A549 treated with Mapracorat at 1 μM for 4 hours (cell line): ENCODE results near the gene STX8. TPM values are rescaled to one million over a fixed set of nuclear protein-coding genes. Genes with fewer than 3 reads are reported as not detected.

Experiments used
- total RNA-seq: library from RNA; stranded (reverse); fragments of 200-300 nt; extraction: Qiagen RNA extraction; gene quantifications from 5 replicates; pipeline ENCODE4 v1.2.3, GENCODE V29; 2022

The STX8 gene, protein sequence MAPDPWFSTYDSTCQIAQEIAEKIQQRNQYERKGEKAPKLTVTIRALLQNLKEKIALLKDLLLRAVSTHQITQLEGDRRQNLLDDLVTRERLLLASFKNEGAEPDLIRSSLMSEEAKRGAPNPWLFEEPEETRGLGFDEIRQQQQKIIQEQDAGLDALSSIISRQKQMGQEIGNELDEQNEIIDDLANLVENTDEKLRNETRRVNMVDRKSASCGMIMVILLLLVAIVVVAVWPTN
- total RNA-seq: 56.4 to 80.8 TPM (median 62.8 TPM) in 5 replicates

DNA sequence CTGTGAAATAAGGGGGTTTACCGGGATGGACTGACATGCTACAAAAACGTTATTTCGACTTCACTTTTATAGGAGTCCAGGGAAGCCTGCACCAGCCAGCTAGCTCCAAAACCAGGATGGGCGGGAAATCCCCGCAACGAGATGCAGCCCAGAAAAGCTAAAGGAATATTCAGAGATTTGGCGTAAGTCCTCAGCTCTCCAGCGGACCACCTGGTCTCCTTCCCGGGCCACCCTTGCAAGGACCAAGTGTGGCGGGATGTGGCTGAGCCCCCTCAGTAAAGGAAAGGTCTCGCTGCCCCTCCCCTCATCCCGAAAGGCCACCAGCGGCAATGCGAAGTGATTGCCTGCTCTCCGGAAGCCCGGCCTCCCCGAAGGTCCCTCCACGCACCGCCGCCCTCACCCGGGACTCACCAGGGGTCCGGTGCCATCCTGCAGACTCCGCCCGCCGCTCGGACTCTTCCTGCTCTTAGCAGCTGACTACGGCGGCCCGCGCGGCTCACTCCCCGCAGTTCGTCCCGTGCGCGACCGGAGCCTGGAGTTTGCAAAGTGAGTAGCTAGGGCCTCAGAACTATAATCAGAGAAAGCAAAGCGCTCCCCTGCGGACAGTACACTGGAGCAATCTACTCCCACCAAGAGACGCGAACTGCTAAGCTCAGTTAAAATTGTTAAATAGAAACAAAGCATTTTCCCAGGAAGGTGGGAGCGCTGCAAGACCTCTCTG, at the start of gene STX8:
Gene STX8, minus strand, starts transcription at position 440 of the 721 bp plus-strand sequence. Its CDS starts 12 bp downstream, at position 428.

DNA sequence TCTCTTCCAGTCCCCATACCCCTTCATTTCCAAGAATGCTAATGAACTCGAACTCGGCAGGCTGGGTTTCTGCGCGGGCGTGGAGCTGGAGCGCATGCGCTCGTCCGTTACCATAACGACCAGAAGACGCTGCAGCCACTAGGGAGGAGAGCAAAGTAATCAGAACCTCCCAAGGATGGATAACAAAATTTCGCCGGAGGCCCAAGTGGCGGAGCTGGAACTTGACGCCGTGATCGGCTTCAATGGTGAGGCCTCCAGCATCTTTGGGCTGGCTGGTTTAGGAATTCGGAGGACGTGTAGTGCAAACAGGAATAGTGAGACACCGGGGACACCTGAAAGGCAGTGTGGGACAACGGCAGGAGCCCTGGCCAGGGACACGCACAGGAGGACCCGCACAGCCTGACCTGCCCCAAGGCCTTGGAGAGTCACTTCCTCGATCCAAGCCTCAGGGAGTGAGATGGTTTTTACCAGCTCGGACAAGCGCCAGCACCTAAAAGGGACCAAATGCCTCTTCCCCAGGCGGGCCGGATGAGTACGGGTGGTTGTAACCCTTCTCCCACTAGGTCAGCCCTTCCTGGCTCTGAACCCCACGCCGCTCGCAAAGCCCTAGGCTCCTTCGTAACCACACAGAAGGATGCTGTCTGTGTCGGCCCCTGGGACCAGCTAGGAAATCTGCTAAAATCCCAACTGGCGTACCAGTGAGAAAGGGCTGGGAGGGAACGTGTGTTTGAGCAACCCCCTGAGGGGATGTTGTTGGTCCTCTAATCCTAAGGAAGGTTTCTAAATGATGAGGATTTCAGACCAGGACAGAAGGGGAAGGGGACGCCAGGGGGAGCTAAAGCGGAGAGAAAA, 1.1 kb upstream of the STX8 start, which contains the start of gene CFAP52:
Gene CFAP52, plus strand, starts transcription at position 122 of the 852 bp plus-strand sequence. Its CDS starts 54 bp downstream, at position 176.

Other genes starting within 250 kb of the STX8 start
- 0.28 TPM in 1 of 5 replicates, not detected in the others for gene CFAP52, start 822 bp upstream of the STX8 start, total RNA-seq
- gene USP43, start 69.7 kb upstream of the STX8 start, total RNA-seq: 3.7 to 5.1 TPM (median 4.0 TPM) in 5 replicates
- gene DHRS7C, start 215.8 kb upstream of the STX8 start, total RNA-seq: not detected in 5 replicates
- gene GSG1L2, start 246.3 kb upstream of the STX8 start, total RNA-seq: not detected in 5 replicates